Retina (tissue), 1 donor: ENCODE data around the gene NUP93.
"Not testable (repeated sequence)": the region's sequence is repeated elsewhere in the genome, so short reads cannot be mapped to it uniquely, and the experiment has no call there.

Source experiments
- DNase-seq: peaks from one replicate; pipeline ENCODE4 v3.0.0-alpha.2; 2016

NUP93 gene

DNA sequence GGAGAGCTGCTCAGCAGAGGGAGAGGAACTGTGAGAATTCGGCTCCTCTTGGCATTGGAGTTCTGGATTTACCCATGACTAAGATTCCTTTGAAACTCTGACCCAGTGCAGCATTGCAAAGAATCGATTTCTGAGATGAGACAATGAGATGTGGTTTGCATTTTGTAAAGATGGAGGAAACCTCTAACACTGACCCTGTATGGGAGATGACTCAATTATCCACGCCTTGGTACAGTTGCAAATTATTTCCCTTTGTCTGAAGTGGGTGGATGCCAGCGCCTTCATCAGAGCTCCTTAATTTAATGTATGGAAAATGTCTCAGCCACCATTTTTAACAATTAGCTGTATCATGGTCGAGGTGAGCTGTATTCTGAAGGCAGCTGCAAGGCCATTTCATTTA is 53.4 kb downstream of the NUP93 start:
- peak; percentile 37 for DNase-seq

DNA sequence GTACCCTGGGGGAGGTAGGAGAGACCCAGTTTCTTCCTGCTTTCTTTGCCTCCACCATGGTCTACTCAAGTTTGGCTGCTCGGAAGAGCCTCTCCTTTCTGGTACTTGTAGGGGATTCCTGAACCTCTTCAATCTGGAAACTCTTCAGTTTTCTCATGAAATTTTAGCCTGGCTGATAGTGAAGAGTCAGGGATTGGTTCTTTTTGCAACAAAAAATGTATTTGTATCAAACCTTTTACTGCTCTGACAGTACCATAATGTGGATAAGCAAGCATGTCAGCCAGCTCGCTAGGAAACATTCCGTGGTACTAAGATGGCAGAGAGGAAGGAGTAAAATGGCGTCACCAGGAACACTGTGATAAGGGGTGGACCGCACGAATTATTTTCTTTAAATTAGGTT is 55.4 kb downstream of the NUP93 start:
- no peak for DNase-seq

- no peak for DNase-seq
Observed at GRCh38 chr16:56787167-56787566, 57.2 kb downstream of the NUP93 start.

GRCh38 chr16:56788435-56788834 is 58.5 kb downstream of the NUP93 start:
- DNase-seq = no peak

GRCh38 chr16:56789360-56789759 is 59.4 kb downstream of the NUP93 start:
- no peak for DNase-seq

GRCh38 chr16:56792967-56793366 is 63.0 kb downstream of the NUP93 start:
- no peak for DNase-seq

GRCh38 chr16:56793492-56793891 is 63.6 kb downstream of the NUP93 start:
- DNase-seq = peak; percentile 27

GRCh38 chr16:56795011-56795410 is 65.1 kb downstream of the NUP93 start:
- no peak for DNase-seq

DNA sequence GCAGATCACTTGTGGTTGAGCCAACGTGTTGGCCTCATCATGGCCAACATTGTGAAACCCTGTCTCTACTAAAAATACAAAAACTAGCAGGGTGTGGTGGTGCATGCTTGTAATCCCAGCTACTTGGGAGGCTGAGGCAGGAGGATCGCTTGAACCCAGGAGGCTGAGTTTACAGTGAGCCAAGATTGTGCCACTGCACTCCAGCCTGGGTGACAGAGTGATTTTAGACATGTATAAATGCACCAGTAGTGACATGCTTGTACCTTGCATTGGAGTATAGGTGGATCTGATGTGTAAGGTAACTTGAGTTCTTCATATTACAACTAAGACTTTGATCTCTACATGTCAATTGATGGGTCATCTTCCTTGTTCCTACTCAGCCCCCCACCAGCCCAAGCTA is 67.1 kb downstream of the NUP93 start:
- DNase-seq = not testable (repeated sequence)

DNA sequence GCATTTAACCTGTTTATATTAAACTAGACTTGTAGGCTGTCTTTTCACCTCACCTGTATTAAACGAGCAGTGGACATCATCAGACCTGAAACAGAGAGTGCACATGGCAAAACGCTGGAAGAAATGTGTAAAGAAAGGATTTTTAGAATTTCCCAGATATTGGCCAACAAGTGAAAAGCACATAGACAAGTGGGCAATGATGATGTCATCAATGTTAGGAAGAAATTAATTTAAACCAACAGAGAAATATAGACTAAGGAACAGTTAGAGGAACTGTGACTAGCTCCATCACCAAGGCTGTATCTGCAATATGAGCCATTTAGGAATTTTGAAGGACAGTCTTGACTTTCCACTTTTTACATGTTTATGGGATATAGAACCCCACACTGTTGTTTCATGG is 67.9 kb downstream of the NUP93 start:
- no peak for DNase-seq

- DNase-seq = no peak
Observed at GRCh38 chr16:56798955-56799354, 69.0 kb downstream of the NUP93 start.

- DNase-seq = no peak
Observed at GRCh38 chr16:56800355-56800754, 70.4 kb downstream of the NUP93 start.

DNA sequence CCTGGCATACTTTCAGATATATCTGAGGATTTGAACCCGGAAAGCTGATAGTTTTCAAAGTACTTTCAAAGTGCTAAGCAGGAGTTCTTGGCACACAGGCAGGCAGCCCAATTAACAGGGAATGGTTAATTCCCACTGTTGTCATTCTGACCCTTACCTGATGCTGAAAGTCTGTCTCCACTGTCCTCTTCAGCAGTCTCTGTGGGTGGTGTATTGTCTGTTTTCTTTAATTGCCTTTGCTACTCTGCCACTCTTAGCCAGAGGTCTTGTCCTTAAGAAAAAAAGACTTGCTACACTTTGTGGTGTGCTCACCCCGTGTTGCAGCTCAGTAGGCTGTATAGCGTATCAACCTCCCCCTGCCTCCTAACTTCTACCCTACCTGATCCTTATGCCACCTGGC is 71.8 kb downstream of the NUP93 start:
- DNase-seq = no peak

- DNase-seq = no peak
Observed at GRCh38 chr16:56807011-56807675, 77.2 kb downstream of the NUP93 start.

DNA sequence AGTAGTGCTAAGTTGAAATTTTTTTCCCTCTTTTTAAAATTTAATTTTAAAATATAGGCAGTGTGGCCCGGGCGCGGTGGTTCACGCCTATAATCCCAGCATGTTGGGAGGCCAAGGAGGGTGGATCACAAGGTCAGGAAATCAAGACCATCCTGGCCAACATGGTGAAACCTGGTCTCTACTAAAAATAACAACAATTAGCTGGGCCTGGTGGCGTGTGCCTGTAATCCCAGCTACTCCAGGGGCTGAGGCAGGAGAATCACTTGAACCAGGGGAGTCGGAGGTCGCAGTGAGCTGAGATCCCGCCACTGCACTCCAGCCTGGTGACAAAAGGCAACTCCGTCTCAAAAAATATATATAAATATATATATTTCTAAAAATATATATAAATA is 77.7 kb downstream of the NUP93 start:
- not testable (repeated sequence) for DNase-seq

DNA sequence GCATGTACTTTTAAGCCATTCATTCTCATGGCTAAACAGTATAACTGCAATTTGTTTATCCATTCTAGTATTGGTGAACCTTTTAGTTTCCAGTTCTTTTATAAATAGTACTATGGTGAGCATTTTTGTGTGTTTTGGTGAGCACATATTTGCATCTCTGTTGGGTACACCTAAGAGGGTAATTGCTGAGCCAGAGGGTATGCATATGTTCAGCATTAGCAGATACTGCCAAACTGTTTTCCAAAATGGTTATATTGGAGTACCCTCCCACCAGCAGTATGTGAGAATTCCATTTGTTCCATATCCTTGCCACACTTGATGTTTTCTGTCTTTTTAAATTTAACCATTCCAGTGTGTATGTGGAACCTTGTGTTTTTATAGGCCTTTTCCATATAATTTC is 81.0 kb downstream of the NUP93 start:
- DNase-seq = no peak

DNA sequence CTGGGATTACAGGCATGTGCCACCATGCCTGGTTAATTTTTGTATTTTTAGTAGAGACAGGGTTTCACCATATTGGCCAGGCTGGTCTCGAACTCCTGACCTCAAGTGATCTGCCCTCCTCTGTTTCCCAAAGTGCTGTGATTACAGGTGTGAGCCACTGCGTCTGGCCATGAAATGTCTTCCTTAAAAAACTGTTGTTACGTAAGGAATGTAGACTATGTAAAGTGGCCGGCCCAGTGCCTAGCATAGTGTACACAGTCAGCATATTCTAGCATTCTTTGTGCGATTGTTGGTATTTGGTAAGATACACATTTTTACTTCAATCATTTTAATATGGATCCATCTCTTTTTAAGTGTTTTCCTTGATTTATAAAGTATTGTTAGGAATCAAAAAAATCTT is 81.7 kb downstream of the NUP93 start:
- not testable (repeated sequence) for DNase-seq

- DNase-seq = no peak
Observed at GRCh38 chr16:56812884-56813283, 83.0 kb downstream of the NUP93 start.

DNA sequence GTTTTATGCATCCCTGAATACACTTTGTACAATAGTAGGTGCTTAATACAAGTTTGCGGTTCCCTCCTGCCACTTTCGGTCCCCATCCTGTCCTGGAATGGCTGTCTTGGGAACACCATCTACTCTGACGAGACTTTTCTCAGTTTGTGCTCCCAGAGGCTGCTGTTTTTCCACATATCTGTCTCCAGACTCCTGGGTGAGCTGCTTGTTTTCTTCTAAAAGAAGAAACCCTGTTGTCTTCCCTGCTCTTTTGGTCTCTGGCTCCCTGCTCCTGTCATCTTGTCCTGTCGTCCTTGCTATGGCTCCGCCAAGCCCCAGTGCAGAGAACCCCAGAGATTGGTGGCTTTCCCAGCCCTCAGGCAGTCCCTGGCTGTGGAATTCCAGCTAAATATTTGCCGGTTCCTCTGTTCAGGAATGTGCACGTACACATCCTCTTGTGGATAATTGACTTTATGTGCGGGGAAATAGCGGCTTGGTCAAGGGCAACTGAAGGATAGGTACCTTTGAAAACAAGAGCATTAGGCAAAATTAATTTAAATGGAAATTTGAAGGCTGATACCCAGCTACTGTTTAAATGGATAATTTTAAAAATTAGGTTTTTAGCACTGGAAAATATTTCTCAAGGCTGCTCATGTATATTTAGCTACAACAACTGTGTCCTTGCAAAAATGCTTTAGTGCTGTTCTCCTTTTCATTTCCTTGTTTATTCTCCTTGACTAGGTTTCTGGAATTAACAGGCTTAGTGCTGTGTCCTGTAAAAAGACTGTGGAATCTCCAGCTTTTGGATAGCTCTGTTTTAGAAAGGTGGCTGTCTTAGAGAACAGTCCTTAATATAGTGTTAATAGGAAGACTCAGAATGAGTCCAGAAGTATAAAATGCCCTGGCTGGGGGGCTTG is 84.9 kb downstream of the NUP93 start:
- DNase-seq = no peak

DNA sequence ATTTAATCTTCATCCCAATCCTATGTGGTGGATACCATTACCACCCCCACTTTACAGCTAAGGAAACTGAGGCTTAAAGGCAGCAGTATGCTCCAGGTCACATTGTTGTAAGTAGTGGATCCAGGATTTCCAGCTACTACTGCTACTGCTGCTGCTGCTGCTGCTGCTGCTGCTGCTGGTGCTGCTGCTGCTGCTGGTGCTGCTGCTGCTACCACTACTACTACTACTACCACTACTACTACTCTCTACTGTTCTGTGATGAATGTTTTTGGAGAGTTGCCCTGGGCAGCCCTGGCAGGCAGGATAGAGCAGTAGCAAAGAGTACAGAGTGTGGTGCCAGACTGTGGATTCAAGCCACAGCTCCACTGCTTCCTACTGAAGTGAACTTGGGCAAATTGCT is 85.8 kb downstream of the NUP93 start:
- DNase-seq = no peak

- DNase-seq = no peak
Observed at GRCh38 chr16:56817056-56817455, 87.1 kb downstream of the NUP93 start.

DNA sequence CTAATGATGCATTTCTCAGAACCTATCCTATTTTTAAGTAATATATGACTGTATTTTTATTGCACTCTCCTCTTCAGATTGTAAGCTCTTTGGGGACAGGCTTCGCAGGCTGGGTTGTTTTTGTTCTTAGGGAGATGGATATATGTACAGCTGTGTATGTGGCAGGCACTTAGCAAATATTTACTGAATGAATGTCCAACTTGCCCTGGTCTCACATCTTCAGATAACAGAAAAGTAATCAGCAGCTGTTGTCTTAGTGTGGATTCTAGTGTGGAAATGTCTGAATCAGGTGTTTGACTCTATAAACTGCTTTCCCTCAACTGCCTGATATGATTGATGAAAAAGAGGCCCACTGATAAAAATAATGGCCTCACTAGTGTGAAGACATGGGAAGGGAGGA is 88.0 kb downstream of the NUP93 start:
- DNase-seq = no peak

DNA sequence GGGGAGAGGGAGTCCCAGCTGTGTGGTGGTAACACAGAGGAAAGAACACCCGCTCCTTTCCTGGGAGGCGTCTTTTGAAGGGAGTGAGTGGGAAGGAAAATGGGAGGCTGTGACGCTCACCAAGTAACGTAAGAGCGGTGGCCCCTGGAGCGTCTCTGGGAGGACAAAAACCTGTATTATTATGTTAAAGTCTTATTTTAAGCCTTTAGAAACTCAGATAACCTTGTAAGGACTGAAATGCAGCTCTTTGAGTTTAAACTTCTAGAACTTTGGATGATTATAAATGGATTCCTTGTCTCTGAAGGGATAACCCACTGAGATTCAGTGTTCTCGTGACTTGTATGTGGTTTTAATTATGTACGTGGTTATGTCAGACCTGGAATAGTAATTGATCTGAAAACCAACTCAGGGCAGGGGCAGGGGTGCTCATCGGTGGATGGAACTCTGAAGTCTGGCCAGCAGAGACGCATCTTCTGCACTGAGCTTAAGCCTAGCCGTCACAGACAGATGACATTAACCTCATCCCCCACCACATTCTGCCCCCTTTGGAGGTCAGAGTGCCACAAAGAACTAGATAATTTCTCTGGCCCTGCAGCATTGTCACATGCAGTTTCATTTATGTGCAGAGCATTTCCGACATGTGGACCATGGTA is 93.3 kb downstream of the NUP93 start:
- no peak for DNase-seq

- DNase-seq = peak; percentile 21
Observed at GRCh38 chr16:56824331-56824730, 94.4 kb downstream of the NUP93 start.
